ENCODE results near the gene ZSCAN20.

GRCh38 chr1:33459691-33460090 is 12.8 kb upstream of the ZSCAN20 start:
- TF ChIP-seq EP300 (conservative IDR thresholded peaks at IDR 0.05; ENCODE audit: poor library complexity, severe bottlenecking) (no peak), POLR2AphosphoS5 (IDR thresholded peaks at IDR 0.05) (no peak), REST (IDR thresholded peaks at IDR 0.05; ENCODE audit: borderline replicate concordance) (no peak), TAF1 (IDR thresholded peaks at IDR 0.05; ENCODE audit: low read depth) (no peak)
- TF ChIP-seq, protein P1, sequence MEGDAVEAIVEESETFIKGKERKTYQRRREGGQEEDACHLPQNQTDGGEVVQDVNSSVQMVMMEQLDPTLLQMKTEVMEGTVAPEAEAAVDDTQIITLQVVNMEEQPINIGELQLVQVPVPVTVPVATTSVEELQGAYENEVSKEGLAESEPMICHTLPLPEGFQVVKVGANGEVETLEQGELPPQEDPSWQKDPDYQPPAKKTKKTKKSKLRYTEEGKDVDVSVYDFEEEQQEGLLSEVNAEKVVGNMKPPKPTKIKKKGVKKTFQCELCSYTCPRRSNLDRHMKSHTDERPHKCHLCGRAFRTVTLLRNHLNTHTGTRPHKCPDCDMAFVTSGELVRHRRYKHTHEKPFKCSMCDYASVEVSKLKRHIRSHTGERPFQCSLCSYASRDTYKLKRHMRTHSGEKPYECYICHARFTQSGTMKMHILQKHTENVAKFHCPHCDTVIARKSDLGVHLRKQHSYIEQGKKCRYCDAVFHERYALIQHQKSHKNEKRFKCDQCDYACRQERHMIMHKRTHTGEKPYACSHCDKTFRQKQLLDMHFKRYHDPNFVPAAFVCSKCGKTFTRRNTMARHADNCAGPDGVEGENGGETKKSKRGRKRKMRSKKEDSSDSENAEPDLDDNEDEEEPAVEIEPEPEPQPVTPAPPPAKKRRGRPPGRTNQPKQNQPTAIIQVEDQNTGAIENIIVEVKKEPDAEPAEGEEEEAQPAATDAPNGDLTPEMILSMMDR (IDR thresholded peaks at IDR 0.05; ENCODE audit: poor library complexity, severe bottlenecking), result no peak

Measured in neural cell (in vitro differentiated cells).